Retinal pigment epithelial cell (primary cell): ENCODE measurements around the gene CTPS2.
"Not testable (repeated sequence)": the region's sequence is repeated elsewhere in the genome, so short reads cannot be mapped to it uniquely, and the experiment has no call there.

Experiments
- DNase-seq: peaks from one replicate; pipeline ENCODE4 v3.0.0-alpha.2; 2010; ENCODE audit warnings: low read depth
- H3K4me3 ChIP-seq: 2 replicates; pipeline ENCODE4 v1.5.1; 2011; ENCODE audit warnings: mild to moderate bottlenecking, low read length, control low read depth, moderate library complexity
- CTCF ChIP-seq: conservative IDR thresholded peaks from 2 replicates; pipeline ENCODE4 v1.5.1; 2011; ENCODE audit warnings: low read depth, low read length, control low read depth, inconsistent platforms

Gene CTPS2

GRCh38 chrX:16604337-16604736 lies 108.1 kb downstream of the CTPS2 start:
- no peak for TF ChIP-seq CTCF
- no peak overlapping the region for H3K4me3 ChIP-seq
- DNase-seq: no peak

GRCh38 chrX:16603822-16604221 lies 108.6 kb downstream of the CTPS2 start:
- no peak for TF ChIP-seq CTCF
- no peak overlapping the region for H3K4me3 ChIP-seq
- DNase-seq: no peak

DNA sequence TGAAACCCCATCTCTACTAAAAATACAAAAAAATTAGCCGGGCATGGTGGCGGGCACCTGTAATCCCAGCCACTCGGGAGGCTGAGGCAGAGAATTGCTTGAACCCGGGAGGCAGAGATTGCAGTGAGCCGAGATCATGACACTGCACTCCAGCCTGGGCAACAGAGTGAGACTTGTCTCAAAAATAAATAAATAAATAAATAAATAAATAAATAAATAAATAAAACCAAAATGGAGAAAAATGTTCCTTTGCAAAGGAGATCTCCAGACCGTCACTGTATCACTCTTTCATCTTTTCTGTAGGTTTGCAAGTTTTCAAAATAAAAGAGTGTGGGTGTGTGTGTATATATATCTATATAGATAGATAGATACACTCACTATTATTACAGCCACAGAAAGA lies 109.2 kb downstream of the CTPS2 start:
- not testable (repeated sequence) for DNase-seq, H3K4me3 ChIP-seq

GRCh38 chrX:16601885-16602284 lies 110.6 kb downstream of the CTPS2 start:
- no peak for TF ChIP-seq CTCF
- H3K4me3 ChIP-seq: no peak overlapping the region
- no peak for DNase-seq

GRCh38 chrX:16594490-16594889 lies 118.0 kb downstream of the CTPS2 start:
- no peak for TF ChIP-seq CTCF
- H3K4me3 ChIP-seq: no peak overlapping the region
- no peak for DNase-seq

- no peak for DNase-seq
- TF ChIP-seq CTCF: no peak
- H3K4me3 ChIP-seq: no peak overlapping the region
Measured at GRCh38 chrX:16593801-16594200, 118.7 kb downstream of the CTPS2 start.

- DNase-seq: no peak
- TF ChIP-seq CTCF: no peak
- no peak overlapping the region for H3K4me3 ChIP-seq
Measured at GRCh38 chrX:16592194-16592770, 120.2 kb downstream of the CTPS2 start.

- TF ChIP-seq CTCF: no peak
- DNase-seq: no peak
- no peak overlapping the region for H3K4me3 ChIP-seq
Measured at GRCh38 chrX:16589826-16590225, 122.6 kb downstream of the CTPS2 start.
